Endometrial microvascular endothelial cells (primary cell): ENCODE data around the gene FAM32A. TPM values are rescaled to one million over a fixed set of nuclear protein-coding genes. Genes with fewer than 3 reads are reported as not detected.

Source experiments
- in situ Hi-C: cut with HindIII; loops from 2 replicates; pipeline ENCODE4 v1.10.0; 2017; ENCODE audit warnings: low sequenced_read_pairs, low pct_unique_long_range_greater_than_20kb; ENCODE audit errors: inconsistent ontology term
- total RNA-seq: library from RNA; depleted of rRNA; stranded (reverse); fragments of >200 nt; gene quantifications from one replicate; pipeline ENCODE4 v1.2.3, GENCODE V29; 2015; ENCODE audit errors: inconsistent ontology term

Gene FAM32A
- 104 TPM for total RNA-seq

DNA sequence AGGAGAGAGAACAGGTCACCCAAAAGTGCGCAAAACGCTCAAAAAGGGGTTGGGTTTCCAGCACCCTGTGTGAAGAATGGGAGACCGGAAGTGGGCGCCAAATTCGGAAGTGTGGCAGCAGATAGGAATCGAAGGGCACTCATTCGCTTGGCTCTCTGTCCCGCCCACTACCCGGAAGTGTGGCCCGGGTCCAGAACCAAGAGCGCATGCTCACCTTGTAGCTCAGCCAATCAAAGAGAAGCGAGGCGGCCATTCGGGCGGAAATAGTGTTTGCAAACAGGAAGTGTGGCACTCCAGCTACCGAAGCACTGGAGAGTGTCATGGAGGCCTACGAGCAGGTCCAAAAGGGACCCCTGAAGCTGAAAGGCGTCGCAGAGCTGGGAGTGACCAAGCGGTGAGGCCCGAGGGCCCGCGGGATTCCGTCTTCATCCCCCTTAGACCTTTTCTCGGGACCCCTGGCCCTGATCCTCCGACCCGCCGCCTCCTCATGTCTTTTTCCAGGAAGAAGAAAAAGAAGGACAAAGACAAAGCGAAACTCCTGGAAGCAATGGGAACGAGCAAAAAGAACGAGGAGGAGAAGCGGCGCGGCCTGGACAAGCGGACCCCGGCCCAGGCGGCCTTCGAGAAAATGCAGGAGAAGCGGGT is at the start of gene FAM32A:
Gene FAM32A (plus strand): TSS at position 288 of the 645 bp plus-strand sequence. CDS start 33 bp downstream, at position 321.
- in situ Hi-C loops: no loop called here

DNA sequence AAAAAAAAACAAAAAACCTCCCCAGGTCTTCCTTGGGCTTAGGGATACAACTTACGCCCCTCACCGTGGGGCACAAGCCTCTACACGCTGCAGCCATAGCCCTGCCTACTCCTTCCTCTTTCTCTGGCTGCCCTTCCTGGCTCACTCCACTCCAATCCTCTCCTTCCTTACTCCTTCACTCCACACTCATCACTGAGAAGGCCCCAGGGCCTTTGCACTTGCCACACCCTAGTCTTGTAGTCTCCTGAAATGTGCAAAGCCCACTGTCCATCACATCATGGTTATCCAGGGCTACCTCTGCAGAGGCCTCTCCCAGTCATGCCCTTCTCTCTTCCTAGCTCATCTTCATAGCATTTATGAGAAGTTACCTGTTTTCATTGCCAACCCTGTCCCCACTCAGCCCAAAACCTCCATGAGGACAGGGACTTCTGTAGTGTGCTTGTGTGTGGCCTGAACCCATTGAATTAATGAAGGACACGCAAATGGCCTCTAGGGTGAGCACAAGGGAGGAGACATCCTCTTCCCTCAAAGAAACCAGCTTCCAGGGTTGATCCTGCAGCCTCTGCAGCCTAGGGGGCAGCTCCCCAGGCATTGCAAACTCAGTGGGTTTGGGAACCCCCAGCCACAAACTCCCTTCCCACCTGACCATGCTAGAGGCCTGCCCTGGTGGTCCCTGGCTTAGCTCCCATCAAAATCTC is 49.6 kb upstream of the FAM32A start:
- in situ Hi-C loops: no loop called here

- in situ Hi-C loops: no loop called here
Measured at GRCh38 chr19:16136185-16136999, 48.8 kb upstream of the FAM32A start.

- in situ Hi-C loops: no loop called here
Measured at GRCh38 chr19:16139752-16140151, 45.5 kb upstream of the FAM32A start.

- in situ Hi-C loops: no loop called here
Measured at GRCh38 chr19:16141043-16141442, 44.2 kb upstream of the FAM32A start.

- in situ Hi-C loops: no loop called here
Measured at GRCh38 chr19:16142032-16142580, 43.1 kb upstream of the FAM32A start.

DNA sequence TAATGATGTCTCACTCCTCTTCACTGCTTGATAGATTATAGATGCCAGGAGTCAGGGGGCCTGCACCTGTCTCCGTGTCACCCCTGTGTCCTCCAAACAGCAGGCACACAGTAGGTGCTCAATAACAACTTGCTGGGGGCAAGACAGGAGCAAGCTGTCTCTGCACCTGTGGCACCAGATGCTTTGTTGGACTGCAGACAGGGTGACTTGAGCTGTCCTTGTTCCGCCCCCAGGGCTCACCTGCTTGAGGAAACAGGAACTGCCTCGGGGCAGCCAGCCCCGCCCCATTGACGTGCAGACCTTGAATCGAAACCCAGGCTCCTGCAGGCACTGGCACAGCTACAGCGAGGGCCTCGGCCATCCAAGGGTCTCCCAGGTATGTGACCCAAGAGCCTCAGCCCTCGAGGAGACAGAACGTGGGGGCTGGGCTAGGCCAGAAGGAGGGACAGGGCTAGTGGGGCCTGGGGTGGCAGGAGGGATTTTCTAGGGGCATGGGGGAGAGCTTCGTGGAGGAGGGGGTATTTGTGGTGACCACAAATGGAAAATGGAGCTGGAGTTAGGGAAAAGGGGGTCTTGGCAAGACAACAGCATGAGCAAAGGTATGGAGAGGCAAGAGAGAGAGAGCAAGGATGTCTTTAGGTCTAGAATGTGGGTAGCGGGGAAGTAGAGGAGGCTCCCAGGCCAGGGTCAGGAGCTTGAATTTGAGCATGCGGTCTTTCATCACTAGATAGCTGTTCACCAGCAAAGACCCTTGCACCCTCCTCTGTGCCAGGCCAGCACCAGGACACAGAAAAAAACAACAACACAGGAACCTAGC is 41.6 kb upstream of the FAM32A start, which contains the start of gene HSH2D:
Gene HSH2D (plus strand): TSS at position 287 of the 817 bp plus-strand sequence. CDS start 5,066 bp downstream, outside the sequence.
- in situ Hi-C loops: no loop called here

DNA sequence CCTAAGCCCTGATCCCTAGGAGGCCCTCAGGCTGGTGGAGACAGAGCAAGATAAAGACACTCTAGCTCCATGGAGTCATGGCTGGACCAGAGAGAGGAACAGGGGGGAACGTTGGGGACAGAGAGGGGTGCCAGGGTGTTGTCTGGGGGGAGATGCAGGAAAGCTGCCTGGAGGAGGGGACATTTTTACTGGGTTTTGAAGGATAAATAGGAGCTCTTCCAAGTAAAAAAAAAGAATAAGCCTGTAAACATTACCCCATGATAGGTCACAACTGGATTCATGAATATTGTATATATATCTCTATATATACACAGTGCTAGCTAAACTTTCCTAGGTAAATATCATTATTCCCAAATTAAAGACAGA is 41.0 kb upstream of the FAM32A start:
- in situ Hi-C loops: no loop called here

DNA sequence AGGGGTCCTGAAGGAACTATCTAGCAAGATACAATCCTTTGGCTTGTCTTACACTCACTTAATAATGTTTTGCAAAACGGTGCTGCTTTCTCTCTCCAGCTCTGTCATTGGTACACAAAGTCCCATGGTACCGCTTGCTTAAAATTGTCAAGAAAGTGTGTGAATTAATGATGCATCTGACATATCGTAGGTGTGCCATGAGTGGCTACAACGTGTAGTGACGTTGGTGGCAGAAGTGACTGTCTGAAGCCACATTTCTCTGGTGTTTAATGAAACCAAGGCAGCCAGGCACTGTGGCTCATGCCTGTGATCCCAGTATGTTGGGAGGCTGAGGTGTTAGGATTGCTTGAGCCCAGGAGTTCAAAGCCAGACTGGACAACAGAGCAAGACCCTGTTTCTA is 39.1 kb upstream of the FAM32A start:
- in situ Hi-C loops: no loop called here

- in situ Hi-C loops: no loop called here
Measured at GRCh38 chr19:16148443-16149229, 36.6 kb upstream of the FAM32A start.

- in situ Hi-C loops: no loop called here
Measured at GRCh38 chr19:16153582-16154336, 31.5 kb upstream of the FAM32A start.

- in situ Hi-C loops: no loop called here
Measured at GRCh38 chr19:16154557-16154956, 30.7 kb upstream of the FAM32A start.

DNA sequence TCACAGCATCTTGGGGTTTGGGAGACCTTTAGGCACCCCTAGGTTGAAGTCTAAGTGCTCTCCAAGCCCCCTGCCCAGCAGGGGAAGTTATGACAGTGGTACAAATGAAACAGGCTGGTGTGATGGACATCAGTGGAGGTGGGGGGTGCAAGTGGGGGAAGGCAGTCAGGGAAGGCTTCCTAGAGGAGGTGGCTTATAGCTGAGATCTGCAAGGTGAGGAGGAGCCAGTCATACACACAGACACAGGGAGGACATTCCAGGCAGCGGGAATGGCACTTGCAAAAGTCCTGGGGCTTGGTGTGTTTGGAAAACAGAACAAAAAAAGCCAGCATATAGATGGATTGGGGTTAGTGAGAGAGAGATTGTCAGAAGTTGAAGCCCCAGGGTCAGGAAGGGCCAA is 30.1 kb upstream of the FAM32A start:
- in situ Hi-C loops: no loop called here

DNA sequence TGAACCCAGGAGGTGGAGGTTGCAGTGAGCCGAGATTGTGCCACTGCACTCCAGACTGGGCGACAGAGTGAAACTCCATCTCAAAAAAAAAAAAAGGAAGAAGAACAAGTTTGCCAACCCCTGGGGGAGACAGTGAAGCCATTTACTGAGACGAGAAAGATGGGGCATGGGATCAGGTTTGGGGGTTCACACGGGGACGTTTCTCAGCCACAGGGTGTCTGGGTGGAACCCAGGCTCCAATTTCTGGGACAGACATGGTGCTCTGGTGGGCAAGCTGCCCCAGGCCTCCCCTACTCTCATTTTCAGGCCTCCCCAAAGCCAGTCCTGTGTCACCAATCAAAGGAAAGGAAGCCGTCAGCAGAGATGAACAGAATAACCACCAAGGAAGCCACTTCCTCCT is 28.3 kb upstream of the FAM32A start:
- in situ Hi-C loops: no loop called here

DNA sequence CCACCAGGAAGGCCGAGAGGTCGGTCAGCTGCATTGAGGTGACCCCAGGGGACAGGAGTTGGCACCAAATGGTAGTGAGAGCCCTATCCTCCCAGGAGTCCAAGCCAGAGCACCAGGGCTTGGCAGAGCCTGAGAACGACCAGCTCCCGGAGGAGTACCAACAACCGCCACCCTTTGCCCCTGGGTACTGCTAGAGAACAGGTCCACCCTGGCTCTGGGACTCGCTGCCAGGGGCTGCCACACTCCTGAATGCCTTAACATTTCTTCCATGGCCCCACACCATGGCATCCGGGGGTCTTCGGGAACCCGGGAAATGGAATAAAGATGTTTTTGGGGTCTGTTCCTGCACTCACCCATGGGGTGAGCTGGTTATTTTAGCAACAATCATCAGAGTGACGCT is 27.6 kb upstream of the FAM32A start:
- in situ Hi-C loops: no loop called here

- in situ Hi-C loops: no loop called here
Measured at GRCh38 chr19:16159655-16160054, 25.6 kb upstream of the FAM32A start.

GRCh38 chr19:16160445-16160942 is 24.7 kb upstream of the FAM32A start:
- in situ Hi-C loops: no loop called here
